Ascending aorta (tissue), 2 donors: ENCODE measurements around the gene C1orf21. TPM values are rescaled to one million over a fixed set of nuclear protein-coding genes. Genes with fewer than 3 reads are reported as not detected.
A peak's percentile ranks its signal among the peaks of the same experiment; 100 is the strongest.

Experiments
- DNase-seq, 2 donors: peaks; one replicate each; pipeline ENCODE4 v3.0.0-alpha.2; 2019; ENCODE audit warnings: low spot score in 2 of 2
- H3K27ac ChIP-seq, 2 donors: fragments of 200-600 bp; sonication (generic); one replicate each; pipeline ENCODE4 v1.5.1; 2016 to 2017; ENCODE audit warnings: mild to moderate bottlenecking in 1 of 2
- H3K27me3 ChIP-seq: fragments of 200-600 bp; sonication (generic); one replicate; pipeline ENCODE4 v1.5.1; 2017
- H3K36me3 ChIP-seq, 2 donors: fragments of 200-600 bp; sonication (generic); one replicate each; pipeline ENCODE4 v1.5.1; 2016
- H3K4me1 ChIP-seq, 2 donors: fragments of 200-600 bp; sonication (generic); one replicate each; pipeline ENCODE4 v1.5.1; 2016 to 2017; ENCODE audit warnings: mild to moderate bottlenecking in 1 of 2
- H3K4me3 ChIP-seq, 2 donors: fragments of 200-600 bp; sonication (generic); one replicate each; pipeline ENCODE4 v1.5.1; 2016 to 2017; ENCODE audit warnings: mild to moderate bottlenecking in 1 of 2
- H3K9me3 ChIP-seq, 2 donors: fragments of 200-600 bp; sonication (generic); one replicate each; pipeline ENCODE4 v1.5.1; 2016
- intact Hi-C: fragments of 100-400 bp; cut with DNase I; formaldehyde crosslinking; loops from one replicate; pipeline ENCODE4 v1.15.1; 2023
- total RNA-seq: library from RNA; depleted of rRNA; stranded (reverse); fragments of >200 nt; gene quantifications from one replicate; pipeline ENCODE4 v1.1.0, GENCODE V29; 2016
- TF ChIP-seq, protein P1 (sequence below), 3 experiments: fragments of 200-600 bp in 2 of 3; fragments of 450-650 bp in 1 of 3; sonication (generic) in 2 of 3; IDR thresholded peaks; one replicate each; pipeline ENCODE4 v1.5.1; 2016 to 2019; ENCODE audit warnings: antibody characterized with exemption in 3 of 3, mild to moderate bottlenecking in 1 of 3, moderate library complexity in 1 of 3

C1orf21 gene
- total RNA-seq, 1 donor from 2014 or later: 21.8 TPM

DNA sequence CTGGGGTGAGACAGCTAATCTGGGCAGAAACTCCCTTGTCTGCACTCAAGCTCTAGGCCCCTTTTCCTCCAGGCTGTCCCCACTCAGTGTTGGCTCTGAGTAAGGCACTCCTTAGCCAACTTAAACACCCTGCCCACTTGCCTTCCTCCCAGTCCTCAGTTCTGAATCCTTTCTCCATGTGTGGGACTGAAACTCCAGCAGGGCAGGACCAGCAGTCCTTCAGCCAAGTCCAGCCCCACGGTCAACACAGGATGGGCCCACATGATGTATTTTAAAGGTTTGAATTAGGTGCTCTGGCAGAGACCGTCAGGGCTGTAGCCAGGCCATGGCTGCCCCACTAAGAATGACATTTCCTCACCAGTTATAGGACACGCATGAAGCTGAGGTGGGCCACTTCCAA lies 260.0 kb downstream of the C1orf21 start:
- intact Hi-C loops: no loop called here
- DNase-seq: no peak
- Histone ChIP-seq H3K9me3 (no peaks in the 10 kb centered on the region), H3K4me3 (no peak overlapping the region), H3K36me3 (no peaks in the 10 kb centered on the region), H3K27ac (peak overlapping the region; percentile 16 to 31), H3K4me1 (peaks cover 7 to 36% of the 10 kb centered on the region in 2 donors), H3K27me3 (no peaks in the 10 kb centered on the region)
- TF ChIP-seq, protein P1, sequence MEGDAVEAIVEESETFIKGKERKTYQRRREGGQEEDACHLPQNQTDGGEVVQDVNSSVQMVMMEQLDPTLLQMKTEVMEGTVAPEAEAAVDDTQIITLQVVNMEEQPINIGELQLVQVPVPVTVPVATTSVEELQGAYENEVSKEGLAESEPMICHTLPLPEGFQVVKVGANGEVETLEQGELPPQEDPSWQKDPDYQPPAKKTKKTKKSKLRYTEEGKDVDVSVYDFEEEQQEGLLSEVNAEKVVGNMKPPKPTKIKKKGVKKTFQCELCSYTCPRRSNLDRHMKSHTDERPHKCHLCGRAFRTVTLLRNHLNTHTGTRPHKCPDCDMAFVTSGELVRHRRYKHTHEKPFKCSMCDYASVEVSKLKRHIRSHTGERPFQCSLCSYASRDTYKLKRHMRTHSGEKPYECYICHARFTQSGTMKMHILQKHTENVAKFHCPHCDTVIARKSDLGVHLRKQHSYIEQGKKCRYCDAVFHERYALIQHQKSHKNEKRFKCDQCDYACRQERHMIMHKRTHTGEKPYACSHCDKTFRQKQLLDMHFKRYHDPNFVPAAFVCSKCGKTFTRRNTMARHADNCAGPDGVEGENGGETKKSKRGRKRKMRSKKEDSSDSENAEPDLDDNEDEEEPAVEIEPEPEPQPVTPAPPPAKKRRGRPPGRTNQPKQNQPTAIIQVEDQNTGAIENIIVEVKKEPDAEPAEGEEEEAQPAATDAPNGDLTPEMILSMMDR (IDR thresholded peaks at IDR 0.05): no peak

DNA sequence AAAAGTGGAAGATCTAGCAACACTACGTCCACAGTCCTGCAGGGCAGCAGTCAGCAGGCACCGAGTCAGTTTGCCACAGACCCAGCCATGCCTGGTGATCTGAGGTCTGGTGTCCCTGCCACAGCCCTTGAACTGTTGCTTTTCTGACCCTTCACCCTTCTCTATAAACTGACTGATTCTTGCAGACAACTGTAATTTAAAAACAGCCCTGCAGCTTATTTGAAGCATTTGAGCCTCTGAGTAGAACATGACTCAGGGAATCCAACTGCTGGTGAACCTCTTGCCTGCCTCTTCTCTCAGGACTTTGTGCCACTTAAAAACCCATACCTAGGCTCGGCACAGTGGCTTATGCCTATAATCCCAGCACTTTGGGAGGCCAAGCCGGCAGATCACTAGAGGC lies 260.6 kb downstream of the C1orf21 start:
- no peaks in the 10 kb centered on the region for H3K27me3 ChIP-seq
- H3K4me1 ChIP-seq: peaks cover 7 to 36% of the 10 kb centered on the region in 2 donors
- H3K27ac ChIP-seq: peak overlapping the region in 1 of 2 donors; percentile 16
- intact Hi-C loops: no loop called here
- no peaks in the 10 kb centered on the region for H3K36me3 ChIP-seq
- no peak for DNase-seq
- no peaks in the 10 kb centered on the region for H3K9me3 ChIP-seq
- TF ChIP-seq, protein P1 (IDR thresholded peaks at IDR 0.05): no peak
- no peak overlapping the region for H3K4me3 ChIP-seq

DNA sequence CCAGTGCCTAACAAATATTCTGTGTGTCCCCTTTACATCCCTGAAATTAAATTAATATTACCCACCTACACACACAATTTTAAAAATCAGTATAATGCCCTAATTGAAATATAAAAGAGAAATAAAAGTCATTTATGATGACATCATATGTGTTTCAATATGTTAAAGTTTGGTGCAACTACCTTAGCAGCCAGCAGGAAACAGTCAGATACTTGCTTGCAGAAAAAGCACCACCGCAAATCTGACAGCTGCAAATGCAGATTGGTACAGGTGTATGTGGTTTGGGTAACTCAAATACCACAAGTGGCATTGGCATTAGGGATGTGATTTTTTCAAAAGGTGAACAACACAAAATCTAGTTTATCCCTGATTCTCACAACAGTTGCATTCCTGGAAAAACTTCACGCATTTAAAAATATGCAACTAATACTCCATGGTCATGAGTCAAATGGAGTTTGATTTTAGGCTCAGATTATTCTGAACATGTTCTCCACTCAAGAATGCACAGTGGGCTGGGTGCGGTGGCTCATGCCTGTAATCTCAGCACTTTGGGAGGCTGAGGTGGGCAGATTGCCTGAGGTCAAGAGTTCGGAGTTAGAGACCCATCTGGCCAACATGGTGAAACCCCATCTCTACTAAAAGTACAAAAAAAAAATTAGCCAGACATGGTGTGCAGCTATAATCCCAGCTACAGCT lies 261.5 kb downstream of the C1orf21 start:
- no peak overlapping the region for H3K4me3 ChIP-seq
- no peak for DNase-seq
- intact Hi-C loops: no loop called here
- peak overlapping the region; percentile 73 to 81 for H3K27ac ChIP-seq
- no peaks in the 10 kb centered on the region for H3K36me3 ChIP-seq
- no peaks in the 10 kb centered on the region for H3K27me3 ChIP-seq
- H3K4me1 ChIP-seq: peaks cover 7 to 36% of the 10 kb centered on the region in 2 donors
- TF ChIP-seq, protein P1 (IDR thresholded peaks at IDR 0.05): no peak
- no peaks in the 10 kb centered on the region for H3K9me3 ChIP-seq

DNA sequence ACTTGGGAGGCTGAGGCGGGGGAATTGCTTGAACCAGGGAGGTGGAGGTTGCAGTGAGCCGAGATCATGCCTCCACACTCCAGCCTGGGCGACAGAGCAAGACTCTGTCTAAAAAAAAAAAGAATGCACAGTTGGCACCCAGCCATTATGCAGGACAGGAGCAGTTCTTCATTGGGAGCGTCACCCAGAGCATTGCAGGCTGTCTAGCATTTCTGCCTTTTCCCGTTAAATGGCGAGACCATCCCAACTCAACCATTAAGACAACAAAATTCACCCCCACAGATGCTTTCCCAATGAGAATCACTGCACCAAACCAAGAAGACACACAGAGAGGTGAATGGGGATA lies 262.0 kb downstream of the C1orf21 start:
- no peak for DNase-seq
- peak overlapping the region; percentile 73 to 81 for H3K27ac ChIP-seq
- intact Hi-C loops: no loop called here

DNA sequence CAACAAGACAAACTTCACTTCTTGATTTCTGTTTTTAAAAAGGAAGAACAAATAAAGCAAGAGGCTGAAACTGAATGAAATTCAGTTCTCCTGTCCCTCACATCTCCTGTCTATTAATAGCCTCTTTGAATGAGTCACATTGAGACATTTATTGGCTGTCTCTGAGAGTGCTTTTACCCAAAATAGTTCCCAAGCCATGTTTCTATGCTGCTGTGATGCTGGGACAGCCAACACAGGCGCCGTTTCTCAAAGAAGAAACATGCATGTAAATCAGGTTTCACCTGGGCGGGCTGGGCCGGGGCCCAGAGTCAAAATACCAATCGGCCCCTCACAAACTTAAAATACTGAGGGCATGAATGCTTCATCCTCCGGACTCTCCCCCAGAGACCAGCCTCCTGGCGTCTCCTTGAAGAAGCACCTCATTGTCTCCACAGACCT lies 262.6 kb downstream of the C1orf21 start:
- DNase-seq: no peak
- Histone ChIP-seq H3K27me3 (no peaks in the 10 kb centered on the region), H3K4me3 (peak overlapping the region; percentile 23 to 33), H3K4me1 (peaks cover 7 to 36% of the 10 kb centered on the region in 2 donors), H3K36me3 (no peaks in the 10 kb centered on the region), H3K9me3 (no peaks in the 10 kb centered on the region), H3K27ac (peak overlapping the region; percentile 73 to 81)
- intact Hi-C loops: no loop called here
- TF ChIP-seq, protein P1 (IDR thresholded peaks at IDR 0.05): no peak

More for the DNA sequence above, 262.0 kb downstream of the C1orf21 start:
- TF ChIP-seq, protein P1 (IDR thresholded peaks at IDR 0.05): no peak
- Histone ChIP-seq H3K36me3 (no peaks in the 10 kb centered on the region), H3K4me3 (peak overlapping the region in 1 of 2 donors; percentile 33), H3K9me3 (no peaks in the 10 kb centered on the region), H3K4me1 (peaks cover 7 to 36% of the 10 kb centered on the region in 2 donors), H3K27me3 (no peaks in the 10 kb centered on the region)
